Muscle layer of duodenum (tissue), 2 donors: ENCODE data around the gene NRXN3.

Source experiments
- H3K27ac ChIP-seq: one replicate; pipeline ENCODE4 v1.7.0; 2013; ENCODE audit warnings: mild to moderate bottlenecking, low read length
- H3K27me3 ChIP-seq: one replicate; pipeline ENCODE4 v1.7.0; 2013; ENCODE audit warnings: low read depth, mild to moderate bottlenecking, control low read depth, low read length
- H3K36me3 ChIP-seq, 2 donors: one replicate each; pipeline ENCODE4 v1.7.0; 2013; ENCODE audit warnings: low read length in 2 of 2, control low read depth in 1 of 2, mild to moderate bottlenecking in 1 of 2; ENCODE audit not compliant: insufficient read depth in 2 of 2, control insufficient read depth in 1 of 2
- H3K4me1 ChIP-seq, 2 donors: one replicate each; pipeline ENCODE4 v1.7.0; 2013; ENCODE audit warnings: low read length in 2 of 2, mild to moderate bottlenecking in 2 of 2, control low read depth in 1 of 2, moderate library complexity in 1 of 2; ENCODE audit not compliant: insufficient read depth in 2 of 2, control insufficient read depth in 1 of 2
- H3K4me3 ChIP-seq, 2 donors: one replicate each; pipeline ENCODE4 v1.7.0; 2013; ENCODE audit warnings: low read length in 2 of 2, low read depth in 1 of 2, mild to moderate bottlenecking in 1 of 2
- H3K9me3 ChIP-seq, 2 donors: one replicate each; pipeline ENCODE4 v1.7.0; 2013; ENCODE audit warnings: low read length in 2 of 2, control low read depth in 1 of 2, mild to moderate bottlenecking in 1 of 2; ENCODE audit not compliant: control insufficient read depth in 1 of 2
- donor health status: healthy.

NRXN3 gene

GRCh38 chr14:78175412-78175811, 5.2 kb downstream of the NRXN3 start:
- Histone ChIP-seq H3K27me3 (no peaks in the 10 kb centered on the region), H3K9me3 (no peaks in the 10 kb centered on the region), H3K4me1 (peaks cover 0 to 8% of the 10 kb centered on the region in 2 donors), H3K36me3 (no peaks in the 10 kb centered on the region), H3K4me3 (no peak overlapping the region), H3K27ac (no peak overlapping the region)

- Histone ChIP-seq H3K27ac (no peak overlapping the region), H3K27me3 (no peaks in the 10 kb centered on the region), H3K4me1 (no peaks in the 10 kb centered on the region), H3K36me3 (no peaks in the 10 kb centered on the region), H3K4me3 (no peak overlapping the region), H3K9me3 (no peaks in the 10 kb centered on the region)
These were observed 7.9 kb downstream of the NRXN3 start for GRCh38 chr14:78178071-78178470.

DNA sequence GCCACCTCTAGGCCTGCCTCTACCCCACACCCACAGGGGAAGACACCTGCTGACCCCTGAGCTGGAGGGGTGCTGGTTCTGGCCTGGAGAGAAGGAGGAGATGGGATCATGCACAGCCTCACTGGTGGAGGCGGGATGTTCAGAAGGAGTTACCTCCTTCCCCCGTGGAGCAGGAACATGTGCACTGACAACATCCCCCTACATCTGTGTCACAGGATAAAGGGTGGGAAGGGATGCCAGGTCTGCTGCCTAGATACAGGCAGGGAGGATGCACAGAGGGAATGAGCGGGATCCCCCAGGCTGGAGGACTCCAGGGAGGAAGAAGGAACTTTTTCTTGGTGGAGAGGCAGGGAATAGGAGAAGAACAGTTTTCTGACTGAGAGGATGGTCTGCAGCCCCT, 8.8 kb downstream of the NRXN3 start:
- H3K9me3 ChIP-seq: no peaks in the 10 kb centered on the region
- H3K36me3 ChIP-seq: no peaks in the 10 kb centered on the region
- H3K4me3 ChIP-seq: no peak overlapping the region
- H3K27me3 ChIP-seq: no peaks in the 10 kb centered on the region
- no peaks in the 10 kb centered on the region for H3K4me1 ChIP-seq
- no peak overlapping the region for H3K27ac ChIP-seq

GRCh38 chr14:78181270-78181669, 11.1 kb downstream of the NRXN3 start:
- Histone ChIP-seq H3K4me1 (no peaks in the 10 kb centered on the region), H3K9me3 (no peaks in the 10 kb centered on the region), H3K27me3 (no peaks in the 10 kb centered on the region), H3K36me3 (no peaks in the 10 kb centered on the region), H3K4me3 (no peak overlapping the region), H3K27ac (no peak overlapping the region)

DNA sequence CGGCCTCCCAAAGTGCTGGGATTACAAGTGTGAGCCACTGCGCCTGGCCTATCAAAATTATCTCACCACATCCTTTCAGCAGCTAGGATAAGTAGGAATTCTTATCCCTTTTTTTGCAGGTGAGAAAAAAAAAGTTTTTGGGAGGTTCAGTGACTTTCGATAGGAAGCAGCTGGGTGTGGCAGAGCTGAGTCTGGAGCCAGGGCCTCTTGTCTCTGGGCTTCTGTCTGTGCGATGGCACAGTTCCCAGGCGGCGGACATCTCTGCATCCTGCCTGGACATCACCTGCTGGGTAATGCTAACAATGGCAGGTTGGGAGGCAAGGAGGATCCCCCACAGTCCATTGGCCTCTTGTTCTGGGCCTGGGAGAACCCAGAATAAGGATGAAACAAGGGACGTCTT, 12.5 kb downstream of the NRXN3 start:
- H3K4me3 ChIP-seq: no peak overlapping the region
- no peaks in the 10 kb centered on the region for H3K27me3 ChIP-seq
- H3K27ac ChIP-seq: no peak overlapping the region
- H3K9me3 ChIP-seq: no peaks in the 10 kb centered on the region
- H3K36me3 ChIP-seq: no peaks in the 10 kb centered on the region
- no peaks in the 10 kb centered on the region for H3K4me1 ChIP-seq

DNA sequence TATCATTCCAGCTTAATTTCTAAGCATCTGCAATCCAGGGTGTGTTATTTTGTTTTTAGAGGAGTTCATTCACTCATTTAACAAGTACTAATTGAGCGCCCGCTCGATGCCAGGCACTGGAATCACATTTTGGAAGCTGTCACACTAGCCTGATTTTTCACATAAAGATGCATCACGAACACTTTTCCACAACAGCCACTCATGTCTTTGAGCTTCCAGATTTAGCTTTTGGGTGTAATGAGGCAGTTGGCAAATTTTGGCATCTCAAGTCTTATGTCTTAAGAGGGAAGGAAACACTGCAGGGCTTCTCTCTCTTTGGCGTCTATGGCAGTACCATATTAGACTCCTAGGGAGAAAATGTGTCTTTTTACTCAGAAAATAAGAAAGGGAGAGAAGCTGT, 14.0 kb downstream of the NRXN3 start:
- no peaks in the 10 kb centered on the region for H3K4me1 ChIP-seq
- H3K27me3 ChIP-seq: no peaks in the 10 kb centered on the region
- no peaks in the 10 kb centered on the region for H3K36me3 ChIP-seq
- H3K27ac ChIP-seq: no peak overlapping the region
- no peak overlapping the region for H3K4me3 ChIP-seq
- H3K9me3 ChIP-seq: no peaks in the 10 kb centered on the region

GRCh38 chr14:78186277-78186676, 16.1 kb downstream of the NRXN3 start:
- Histone ChIP-seq H3K4me3 (no peak overlapping the region), H3K36me3 (no peaks in the 10 kb centered on the region), H3K27me3 (no peaks in the 10 kb centered on the region), H3K9me3 (no peaks in the 10 kb centered on the region), H3K4me1 (no peaks in the 10 kb centered on the region), H3K27ac (no peak overlapping the region)

DNA sequence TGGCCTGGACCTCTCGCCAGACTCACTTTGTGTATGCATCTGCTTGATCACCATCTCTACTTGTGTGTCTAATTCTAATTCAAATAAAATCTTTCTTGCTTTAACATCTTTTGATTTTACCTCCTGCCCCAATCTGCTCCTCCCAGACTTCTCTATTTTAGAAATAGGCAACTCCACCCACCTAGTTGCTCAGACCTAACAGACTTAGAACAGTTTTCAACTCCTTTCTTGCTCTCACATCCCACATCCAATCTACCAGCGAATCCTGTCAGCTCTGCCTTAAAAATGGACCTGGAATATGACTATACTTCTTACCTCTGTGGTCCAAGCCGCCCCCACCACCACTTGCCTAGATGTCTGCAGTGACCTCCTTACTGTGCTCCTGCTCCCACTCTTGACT, 18.7 kb downstream of the NRXN3 start:
- Histone ChIP-seq H3K27ac (no peak overlapping the region), H3K27me3 (no peaks in the 10 kb centered on the region), H3K9me3 (no peaks in the 10 kb centered on the region), H3K4me1 (no peaks in the 10 kb centered on the region), H3K36me3 (no peaks in the 10 kb centered on the region), H3K4me3 (no peak overlapping the region)

- Histone ChIP-seq H3K27me3 (no peaks in the 10 kb centered on the region), H3K4me1 (no peaks in the 10 kb centered on the region), H3K36me3 (no peaks in the 10 kb centered on the region), H3K4me3 (no peak overlapping the region), H3K9me3 (peaks cover 0 to 8% of the 10 kb centered on the region in 2 donors), H3K27ac (no peak overlapping the region)
These were observed 25.3 kb downstream of the NRXN3 start for GRCh38 chr14:78195431-78195830.

- H3K9me3 ChIP-seq: peaks cover 0 to 8% of the 10 kb centered on the region in 2 donors
- no peaks in the 10 kb centered on the region for H3K36me3 ChIP-seq
- no peaks in the 10 kb centered on the region for H3K27me3 ChIP-seq
- H3K4me1 ChIP-seq: no peaks in the 10 kb centered on the region
- H3K27ac ChIP-seq: no peak overlapping the region
- H3K4me3 ChIP-seq: no peak overlapping the region
These were observed 26.1 kb downstream of the NRXN3 start for GRCh38 chr14:78196323-78196722.

- Histone ChIP-seq H3K27ac (no peak overlapping the region), H3K27me3 (no peaks in the 10 kb centered on the region), H3K36me3 (no peaks in the 10 kb centered on the region), H3K9me3 (peaks cover 0 to 8% of the 10 kb centered on the region in 2 donors), H3K4me3 (no peak overlapping the region), H3K4me1 (no peaks in the 10 kb centered on the region)
These were observed 26.9 kb downstream of the NRXN3 start for GRCh38 chr14:78197051-78197450.

- Histone ChIP-seq H3K27ac (no peak overlapping the region), H3K4me1 (no peaks in the 10 kb centered on the region), H3K4me3 (no peak overlapping the region), H3K27me3 (no peaks in the 10 kb centered on the region), H3K9me3 (peaks cover 0 to 8% of the 10 kb centered on the region in 2 donors), H3K36me3 (no peaks in the 10 kb centered on the region)
These were observed 32.0 kb downstream of the NRXN3 start for GRCh38 chr14:78202163-78202562.
